AG04449 (cell line): ENCODE results near the gene SUOX.
"Not testable (repeated sequence)": the region's sequence is repeated elsewhere in the genome, so short reads cannot be mapped to it uniquely, and the experiment has no call there.

Source experiments
- CTCF ChIA-PET: fragments of 350-600 bp; formaldehyde crosslinking; extraction: SDS; loops from one replicate; lab custom pipeline; 2021; ENCODE audit warnings: antibody characterized with exemption; lab: Yijun Ruan, JAX
- POLR2A ChIA-PET: fragments of 400-600, 350-600 bp; formaldehyde crosslinking; extraction: SDS; loops from one replicate; lab custom pipeline; 2020; ENCODE audit warnings: antibody characterized with exemption, inconsistent platforms; lab: Yijun Ruan, JAX
- DNase-seq: peaks from one replicate; pipeline ENCODE4 v3.0.0-alpha.2; 2010; ENCODE audit warnings: low read depth, low spot score
- H3K4me3 ChIP-seq: 2 replicates; pipeline ENCODE4 v1.5.1; 2011; ENCODE audit warnings: low read depth, mild to moderate bottlenecking, control low read depth, low read length
- CTCF ChIP-seq: IDR thresholded peaks from one replicate; pipeline ENCODE4 v1.5.1; 2011; ENCODE audit warnings: mild to moderate bottlenecking, moderate library complexity, low read length, control low read depth, inconsistent platforms; ENCODE audit not compliant: insufficient read depth; ENCODE audit errors: missing control alignments

The SUOX gene

GRCh38 chr12:55979069-55979468 is 18.0 kb upstream of the SUOX start:
- no peak for TF ChIP-seq CTCF
- no peak for DNase-seq
- CTCF ChIA-PET, result interaction anchor here (1.2 to 12.3 kb wide), 2 partner anchors 17 to 39 kb away, joined by 6 to 213 read pairs; partner anchors contain the start of gene SUOX
- H3K4me3 ChIP-seq, result no peak overlapping the region
- POLR2A ChIA-PET, result no interaction called here

- H3K4me3 ChIP-seq, DNase-seq: not testable (repeated sequence)
- POLR2A ChIA-PET, result interaction anchor here (0.8 to 1.8 kb wide), 2 partner anchors 8 to 10 kb away, joined by 3 to 10 read pairs; partner anchors contain the start of gene RAB5B
- CTCF ChIA-PET, result interaction anchor here (0.7 to 12.3 kb wide), 5 partner anchors 8 to 244 kb away, joined by 3 to 213 read pairs (median 18); partner anchors contain the start of genes RAB5B and SUOX
Observed at GRCh38 chr12:55981882-55982281, 15.2 kb upstream of the SUOX start.

- DNase-seq, result no peak
Observed at GRCh38 chr12:55982319-55982936, 14.6 kb upstream of the SUOX start.

GRCh38 chr12:55983232-55983842 is 13.7 kb upstream of the SUOX start:
- DNase-seq, result no peak
- ChIA-PET CTCF (interaction anchor here (1.0 to 12.3 kb wide), 5 partner anchors 9 to 246 kb away, joined by 3 to 213 read pairs (median 18); partner anchors contain the start of genes RAB5B and SUOX), POLR2A (interaction anchor here (0.7 to 1.8 kb wide), 2 partner anchors 9 to 13 kb away, joined by 3 to 10 read pairs; partner anchors contain the start of gene RAB5B)
- no peak overlapping the region for H3K4me3 ChIP-seq
- no peak for TF ChIP-seq CTCF

More at GRCh38 chr12:55982319-55982936, 14.6 kb upstream of the SUOX start:
- ChIA-PET CTCF (interaction anchor here (0.7 to 12.3 kb wide), 6 partner anchors 8 to 245 kb away, joined by 3 to 213 read pairs (median 14); partner anchors contain the start of genes RAB5B and SUOX), POLR2A (interaction anchor here (0.7 to 1.8 kb wide), 4 partner anchors 8 to 558 kb away, joined by 3 to 10 read pairs (median 3); partner anchors contain the start of gene RAB5B)
- no peak overlapping the region for H3K4me3 ChIP-seq
- no peak for TF ChIP-seq CTCF

GRCh38 chr12:55984861-55985260 is 12.2 kb upstream of the SUOX start:
- no peak for TF ChIP-seq CTCF
- POLR2A ChIA-PET, result interaction anchor here (0.6 to 1.9 kb wide), 2 partner anchors 9 to 11 kb away, joined by 3 to 5 read pairs; partner anchors contain the start of gene RAB5B
- no peak overlapping the region for H3K4me3 ChIP-seq
- CTCF ChIA-PET, result interaction anchor here (1.3 to 12.3 kb wide), 5 partner anchors 11 to 247 kb away, joined by 3 to 213 read pairs (median 18); partner anchors contain the start of genes RAB5B and SUOX
- no peak for DNase-seq

GRCh38 chr12:55985341-55985740 is 11.7 kb upstream of the SUOX start:
- no peak for TF ChIP-seq CTCF
- DNase-seq, result no peak
- ChIA-PET CTCF (interaction anchor here (1.4 to 12.3 kb wide), 5 partner anchors 11 to 248 kb away, joined by 4 to 213 read pairs (median 18); partner anchors contain the start of genes RAB5B and SUOX), POLR2A (interaction anchor here (1.9 kb wide), 1 partner anchor 12 kb away, joined by 5 read pairs; the partner anchor contains the start of gene RAB5B)
- H3K4me3 ChIP-seq, result no peak overlapping the region

- CTCF ChIA-PET, result interaction anchor here (0.7 to 12.3 kb wide), 6 partner anchors 10 to 248 kb away, joined by 3 to 213 read pairs (median 11); partner anchors contain the start of genes RAB5B and SUOX
- not testable (repeated sequence) for DNase-seq, H3K4me3 ChIP-seq
- POLR2A ChIA-PET, result interaction anchor here (1.0 to 1.9 kb wide), 2 partner anchors 11 to 12 kb away, joined by 3 to 5 read pairs; partner anchors contain the start of genes RAB5B and SUOX
Observed at GRCh38 chr12:55985976-55986375, 11.1 kb upstream of the SUOX start.
